NK-92 (cell line): Measurements from ENCODE around the gene BLTP2.
A peak's percentile ranks its signal among the peaks of the same experiment; 100 is the strongest.
"Not testable (repeated sequence)": the region's sequence is repeated elsewhere in the genome, so short reads cannot be mapped to it uniquely, and the experiment has no call there.

ENCODE experiments used
- DNase-seq: peaks from one replicate; lab custom pipeline; 2025; ENCODE audit not compliant: unreplicated experiment; lab: John Stamatoyannopoulos, UW

Gene BLTP2

GRCh38 chr17:28644787-28645575 lies at the start of gene BLTP2:
BLTP2 (minus strand) TSS chr17:28645158; CDS start chr17:28645056, 102 bp downstream.
- DNase-seq = peak; percentile 52

- no peak for DNase-seq
These were observed 48.9 kb upstream of the BLTP2 start for GRCh38 chr17:28693869-28694268.

- DNase-seq = no peak
These were observed 44.1 kb upstream of the BLTP2 start for GRCh38 chr17:28689011-28689410.

- no peak for DNase-seq
These were observed 43.5 kb upstream of the BLTP2 start for GRCh38 chr17:28688481-28688880.

- DNase-seq = no peak
These were observed 41.3 kb upstream of the BLTP2 start for GRCh38 chr17:28686296-28686695.

- no peak for DNase-seq
These were observed 40.4 kb upstream of the BLTP2 start for GRCh38 chr17:28685366-28685765.

GRCh38 chr17:28684963-28685362 lies 40.0 kb upstream of the BLTP2 start:
- DNase-seq = no peak

- DNase-seq = no peak
These were observed 37.7 kb upstream of the BLTP2 start for GRCh38 chr17:28682655-28683054.

- DNase-seq = no peak
These were observed 31.0 kb upstream of the BLTP2 start for GRCh38 chr17:28675980-28676379.

- DNase-seq = no peak
These were observed 30.5 kb upstream of the BLTP2 start for GRCh38 chr17:28675490-28675889.

- no peak for DNase-seq
These were observed 25.0 kb upstream of the BLTP2 start for GRCh38 chr17:28669918-28670317.

GRCh38 chr17:28667870-28668269 lies 22.9 kb upstream of the BLTP2 start:
- no peak for DNase-seq

- no peak for DNase-seq
These were observed 21.0 kb upstream of the BLTP2 start for GRCh38 chr17:28665994-28666393.

GRCh38 chr17:28663723-28664122 lies 18.8 kb upstream of the BLTP2 start:
- no peak for DNase-seq

- DNase-seq = no peak
These were observed 17.5 kb upstream of the BLTP2 start for GRCh38 chr17:28662527-28662829.

GRCh38 chr17:28661635-28662526 lies 16.9 kb upstream of the BLTP2 start, which contains the start of the genes SDF2 and SUPT6H:
SDF2 (minus strand) TSS chr17:28661906; CDS start chr17:28661876, 30 bp downstream.
SUPT6H (plus strand) TSS chr17:28662205; CDS start chr17:28673402, 11,197 bp downstream.
- peak; percentile 40 for DNase-seq

GRCh38 chr17:28659497-28659881 lies 14.5 kb upstream of the BLTP2 start:
- DNase-seq = not testable (repeated sequence)

GRCh38 chr17:28658766-28659496 lies 14.0 kb upstream of the BLTP2 start:
- not testable (repeated sequence) for DNase-seq

GRCh38 chr17:28658342-28658741 lies 13.4 kb upstream of the BLTP2 start:
- DNase-seq = not testable (repeated sequence)

- DNase-seq = no peak
These were observed 12.8 kb upstream of the BLTP2 start for GRCh38 chr17:28657756-28658155.

GRCh38 chr17:28655160-28655559 lies 10.2 kb upstream of the BLTP2 start:
- DNase-seq = no peak
